Psoas muscle (tissue), 8 donors: ENCODE data around the gene ULBP2. TPM values are rescaled to one million over a fixed set of nuclear protein-coding genes. Genes with fewer than 3 reads are reported as not detected.
"Not testable (repeated sequence)": the region's sequence is repeated elsewhere in the genome, so short reads cannot be mapped to it uniquely, and the experiment has no call there.

Experiments
- ATAC-seq, 4 donors: fragments of 200-7000 bp; cut with Tn5 transposase; one replicate each; pipeline ENCODE4 v1.9.1; 2020; ENCODE audit warnings: moderate library complexity in 3 of 4, mild to moderate bottlenecking in 2 of 4
- DNase-seq, 2 donors: peaks; one replicate each; pipeline ENCODE4 v3.0.0-alpha.2; 2020
- H3K27ac ChIP-seq: fragments of 200-600 bp; one replicate; pipeline ENCODE4 v1.8.0; 2022
- H3K27me3 ChIP-seq, 3 donors: fragments of 200-600 bp in 1 of 3; one replicate each; pipeline versions ENCODE4 v1.6.1 to v1.8.0; 2013 to 2022; ENCODE audit warnings: low read length in 2 of 3, mild to moderate bottlenecking in 2 of 3, moderate library complexity in 1 of 3; ENCODE audit not compliant: insufficient read depth in 3 of 3
- H3K36me3 ChIP-seq, 2 donors: fragments of 200-600 bp in 1 of 2; one replicate each; pipeline versions ENCODE4 v1.6.1 to v1.8.0; 2013 to 2022; ENCODE audit warnings: low read depth in 1 of 2, mild to moderate bottlenecking in 1 of 2, moderate library complexity in 1 of 2; ENCODE audit not compliant: insufficient read depth in 1 of 2
- H3K4me1 ChIP-seq: fragments of 200-600 bp; one replicate; pipeline ENCODE4 v1.8.0; 2022
- H3K4me3 ChIP-seq: fragments of 200-600 bp; one replicate; pipeline ENCODE4 v1.8.0; 2022; ENCODE audit warnings: mild to moderate bottlenecking
- H3K9me3 ChIP-seq: fragments of 200-600 bp; one replicate; pipeline ENCODE4 v1.8.0; 2022
- WGBS, 3 donors: extraction: QIAGEN DNeasy Blood & Tissue Kit; methylation state at CpG; one replicate each; pipeline versions ENCODE4 v1.1.6 to v1.1.7; 2013; 5-methylcytosine and 5-hydroxymethylcytosine counted together
- intact Hi-C, 2 donors: fragments of 100-400 bp; cut with DNase I; formaldehyde crosslinking; loops; one replicate each; pipeline versions ENCODE4 v1.11.0 to v1.14.2; 2022
- polyA plus RNA-seq, 3 donors: library from polyadenylated mRNA; stranded (reverse); fragments of 200-250 nt; gene quantifications; one replicate each; pipeline ENCODE4 v1.2.3, GENCODE V29; 2013
- total RNA-seq, 4 donors: library from RNA; stranded (reverse); fragmentation: NEBNext Ultra II Directional in 2 of 4; extraction: Animal tissue kit (Norgen Biotek cat#: 25700) in 2 of 4; gene quantifications; one replicate each; pipeline versions ENCODE4 v1.2.1 to v1.2.4, GENCODE V29; 2021 to 2023
- TF ChIP-seq, protein P1 (sequence below): fragments of 200-600 bp; IDR thresholded peaks from one replicate; pipeline ENCODE4 v1.8.0; 2022; ENCODE audit warnings: antibody characterized with exemption
- donor health status: healthy with polysubstance abuse.
- donor health status: DM: no; HTN: no; CAD: no; lungs with moderate emphysema.
- donor health status: Bipolar disorder and iron deficiency.
- donor health status: healthy.
- donor health status: DM: yes; HTN: yes; CAD: no.
- donor health status: DM: no; HTN: no; CAD: no.
- donor health status: DM: no; HTN: no; CAD: no.
- donor health status: DM: yes; HTN: yes; CAD: no.

The ULBP2 gene
- total and polyA plus RNA-seq, 7 donors, result 0.17 to 0.81 (median 0.64) TPM; not detected in 1

DNA sequence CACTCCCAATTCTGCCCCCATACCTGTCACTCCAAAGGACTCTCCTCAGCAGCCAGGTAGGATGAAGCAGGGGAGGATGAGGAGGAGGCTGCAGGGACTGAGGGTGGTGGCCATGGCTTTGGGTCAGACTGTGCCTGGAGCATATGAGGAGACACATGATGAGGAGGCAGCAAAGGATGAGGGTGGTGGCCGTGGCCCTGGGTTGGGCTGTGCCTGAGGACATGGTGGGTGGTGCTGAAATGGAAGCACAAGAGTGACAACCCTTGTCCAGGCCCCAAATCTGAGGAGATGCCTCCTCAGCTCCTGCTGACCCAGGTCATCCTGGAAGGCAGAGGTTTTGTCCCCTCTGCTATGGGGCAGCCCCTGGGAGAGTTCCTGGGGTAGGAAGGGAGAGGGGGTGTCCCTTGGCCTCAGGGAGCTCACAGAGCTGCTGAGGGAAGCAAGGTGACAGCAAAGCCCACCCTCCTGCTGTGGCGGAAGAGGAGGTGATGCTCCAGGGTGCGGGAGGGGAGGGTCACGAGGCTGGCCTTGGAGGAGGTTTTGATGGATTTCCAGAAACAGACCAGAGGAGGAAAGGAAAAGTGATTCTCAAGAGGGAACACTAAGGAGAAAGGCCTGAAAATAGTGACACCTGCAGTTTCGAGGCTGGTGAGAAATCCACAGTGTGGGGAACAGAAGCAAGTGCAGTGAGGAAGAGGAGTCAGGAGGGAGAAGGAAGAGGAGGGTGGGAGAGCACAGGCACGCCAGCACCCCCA lies 23.5 kb upstream of the ULBP2 start:
- peak in 1 of 2 donors; percentile 34 for DNase-seq
- WGBS, 3 donors, result 91 to 93% (median 92%) methylated on average over 6 of the region's 6 CpGs

DNA sequence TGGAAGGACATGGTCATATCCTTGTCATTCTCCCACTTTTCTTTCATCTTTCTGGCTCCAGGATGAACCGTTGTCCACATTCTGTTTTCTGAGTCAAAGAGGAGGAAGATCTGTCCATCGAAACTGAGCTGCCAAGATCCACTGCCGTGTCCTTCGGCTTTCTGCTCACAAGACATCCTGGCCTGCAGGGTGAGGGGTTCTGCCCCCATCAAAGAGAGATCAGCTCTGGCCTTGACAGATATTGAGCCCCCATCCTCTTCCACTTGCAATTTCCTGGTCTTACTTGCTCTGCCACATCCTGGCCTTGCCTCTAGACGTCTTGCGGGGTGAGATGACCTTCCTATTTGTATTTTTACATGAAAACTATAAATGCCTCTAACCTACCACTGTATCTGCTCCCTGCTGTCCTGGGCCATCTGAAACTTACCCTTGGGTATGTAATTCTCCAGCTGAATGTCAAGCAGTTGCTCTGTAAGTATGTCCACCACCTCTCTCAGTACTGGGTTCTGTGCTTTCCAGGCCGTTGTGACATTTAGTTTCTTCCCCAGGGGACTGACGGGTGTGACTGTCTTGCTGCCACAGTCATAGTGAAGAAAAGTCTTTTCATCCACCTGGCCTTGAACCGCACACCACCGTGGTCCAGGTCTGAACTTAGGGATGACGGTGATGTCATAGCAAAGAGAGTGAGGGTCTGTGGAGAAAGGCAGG lies 22.5 kb upstream of the ULBP2 start:
- ATAC-seq, H3K4me3 ChIP-seq, H3K9me3 ChIP-seq, H3K4me1 ChIP-seq, H3K36me3 ChIP-seq, intact Hi-C loops, H3K27ac ChIP-seq: not testable (repeated sequence)
- DNase-seq, result peak in 1 of 2 donors; percentile 36
- peaks cover 0 to 12% (median 4%) of the 10 kb centered on the region in 3 donors for H3K27me3 ChIP-seq
- 75 to 84% (median 83%) methylated on average over 8 to 11 of the region's 11 CpGs for WGBS, 3 donors

More for the DNA sequence above, 23.5 kb upstream of the ULBP2 start:
- no peaks in the 10 kb centered on the region for H3K36me3 ChIP-seq
- peaks cover 0 to 12% (median under 1%) of the 10 kb centered on the region in 3 donors for H3K27me3 ChIP-seq
- no peak overlapping the region for H3K4me3 ChIP-seq
- H3K9me3 ChIP-seq, result no peaks in the 10 kb centered on the region
- intact Hi-C loops, result no loop called here
- ATAC-seq, result no peak
- TF ChIP-seq, protein P1, sequence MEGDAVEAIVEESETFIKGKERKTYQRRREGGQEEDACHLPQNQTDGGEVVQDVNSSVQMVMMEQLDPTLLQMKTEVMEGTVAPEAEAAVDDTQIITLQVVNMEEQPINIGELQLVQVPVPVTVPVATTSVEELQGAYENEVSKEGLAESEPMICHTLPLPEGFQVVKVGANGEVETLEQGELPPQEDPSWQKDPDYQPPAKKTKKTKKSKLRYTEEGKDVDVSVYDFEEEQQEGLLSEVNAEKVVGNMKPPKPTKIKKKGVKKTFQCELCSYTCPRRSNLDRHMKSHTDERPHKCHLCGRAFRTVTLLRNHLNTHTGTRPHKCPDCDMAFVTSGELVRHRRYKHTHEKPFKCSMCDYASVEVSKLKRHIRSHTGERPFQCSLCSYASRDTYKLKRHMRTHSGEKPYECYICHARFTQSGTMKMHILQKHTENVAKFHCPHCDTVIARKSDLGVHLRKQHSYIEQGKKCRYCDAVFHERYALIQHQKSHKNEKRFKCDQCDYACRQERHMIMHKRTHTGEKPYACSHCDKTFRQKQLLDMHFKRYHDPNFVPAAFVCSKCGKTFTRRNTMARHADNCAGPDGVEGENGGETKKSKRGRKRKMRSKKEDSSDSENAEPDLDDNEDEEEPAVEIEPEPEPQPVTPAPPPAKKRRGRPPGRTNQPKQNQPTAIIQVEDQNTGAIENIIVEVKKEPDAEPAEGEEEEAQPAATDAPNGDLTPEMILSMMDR, result no peak
- H3K4me1 ChIP-seq, result no peaks in the 10 kb centered on the region
- no peak overlapping the region for H3K27ac ChIP-seq

DNA sequence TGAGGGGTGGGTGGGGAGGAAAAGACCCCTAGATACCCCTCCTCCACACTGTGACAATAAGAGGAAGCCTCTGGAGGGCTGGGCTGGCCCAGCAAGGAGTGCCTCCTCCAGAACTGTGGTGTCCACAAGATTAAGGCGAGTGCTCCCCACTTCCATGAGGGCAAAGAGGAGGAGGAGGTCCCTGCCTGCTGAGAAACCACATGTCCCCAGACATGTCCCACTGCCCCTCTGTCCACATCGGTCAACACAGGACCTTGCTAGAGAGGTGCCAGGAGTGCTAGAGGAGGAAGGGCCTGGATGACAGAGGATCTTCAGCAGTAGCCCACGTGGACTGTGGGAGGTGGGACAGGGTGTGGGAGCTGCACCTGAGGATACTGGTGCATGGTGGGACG lies 22.0 kb upstream of the ULBP2 start:
- 88% methylated on average over 4 of the region's 4 CpGs for WGBS, 3 donors
- intact Hi-C loops, result loop anchor here in 1 of 2 donors (10.0 kb wide), 1 partner anchor 175 kb away; the partner anchor contains the start of genes NUP43 and PCMT1
- TF ChIP-seq, protein P1, result no peak
- Histone ChIP-seq H3K4me1 (no peaks in the 10 kb centered on the region), H3K27ac (no peak overlapping the region), H3K4me3 (no peak overlapping the region), H3K27me3 (peaks cover 0 to 12% (median 4%) of the 10 kb centered on the region in 3 donors), H3K36me3 (no peaks in the 10 kb centered on the region), H3K9me3 (no peaks in the 10 kb centered on the region)
- ATAC-seq (no peak), DNase-seq (peak in 1 of 2 donors; percentile 19)

DNA sequence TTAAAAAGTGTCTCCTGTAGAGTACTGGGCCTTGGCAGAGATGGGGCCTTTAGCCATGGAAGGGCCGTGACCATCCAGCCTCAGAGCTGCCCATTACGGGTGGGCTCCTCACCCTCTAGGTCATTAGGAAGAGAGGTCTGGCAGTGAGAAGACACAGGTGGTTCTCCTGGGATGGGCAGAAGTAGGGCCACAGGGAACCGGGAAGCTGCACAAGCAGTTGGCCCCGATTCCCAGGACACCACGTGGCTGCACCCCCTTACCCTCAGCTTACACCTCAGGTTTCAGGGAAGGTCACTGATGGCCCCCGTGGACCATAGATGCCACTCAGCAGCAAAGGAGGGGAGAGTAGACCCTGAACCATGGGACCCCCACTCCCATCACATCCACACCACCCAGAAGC lies 20.5 kb upstream of the ULBP2 start:
- Histone ChIP-seq H3K27me3 (peaks cover 0 to 12% (median 4%) of the 10 kb centered on the region in 3 donors), H3K36me3 (no peaks in the 10 kb centered on the region), H3K4me3 (no peak overlapping the region), H3K4me1 (no peaks in the 10 kb centered on the region), H3K27ac (no peak overlapping the region), H3K9me3 (no peaks in the 10 kb centered on the region)
- intact Hi-C loops, result loop anchor here in 1 of 2 donors (10.0 kb wide), 1 partner anchor 177 kb away; the partner anchor contains the start of genes NUP43 and PCMT1
- peak in 1 of 2 donors; percentile 20 for DNase-seq
- 87 to 94% (median 90%) methylated on average over 6 of the region's 6 CpGs for WGBS, 3 donors
- no peak for ATAC-seq
- TF ChIP-seq, protein P1, result no peak

DNA sequence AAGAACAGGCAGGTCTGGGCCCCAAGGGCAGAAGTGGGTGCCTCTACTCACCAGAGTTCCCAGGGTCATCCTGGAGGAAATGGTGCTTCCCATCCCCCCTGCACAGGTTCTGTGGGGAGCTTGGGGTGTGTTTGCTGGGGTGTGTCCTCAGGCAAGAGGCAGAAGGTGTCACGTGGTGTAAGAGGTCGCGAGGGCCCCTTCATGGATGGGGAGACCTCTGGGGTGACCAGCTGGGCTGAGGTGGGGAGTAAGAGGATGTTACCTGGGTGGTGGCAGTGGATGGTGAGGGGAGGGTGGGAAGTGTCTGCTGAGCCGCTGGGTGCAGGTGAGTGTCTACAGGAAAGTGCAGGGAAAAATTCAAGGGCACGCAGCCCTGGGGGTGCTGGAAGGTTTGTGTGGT lies 19.7 kb upstream of the ULBP2 start:
- H3K27me3 ChIP-seq, result peaks cover 0 to 12% (median 4%) of the 10 kb centered on the region in 3 donors
- not testable (repeated sequence) for H3K9me3 ChIP-seq, H3K4me1 ChIP-seq, H3K36me3 ChIP-seq, H3K27ac ChIP-seq, H3K4me3 ChIP-seq, ATAC-seq
- 42 to 53% (median 45%) methylated on average over 5 of the region's 5 CpGs for WGBS, 3 donors
- intact Hi-C loops, result loop anchor here (2.0 to 10.0 kb wide), 2 partner anchors 81 to 177 kb away; partner anchors contain the start of genes NUP43 (in 1 of the 2) and PCMT1 (in 1 of the 2)
- DNase-seq, result peak in 1 of 2 donors; percentile 20
